Caco-2 (cell line): ENCODE measurements around the gene RRAS. TPM values are rescaled to one million over a fixed set of nuclear protein-coding genes. Genes with fewer than 3 reads are reported as not detected.

Experiments used
- BruUV-seq: library from RNA; stranded (reverse); fragments of 400-500 nt; replicated peaks from 2 replicates; lab custom pipeline; 2021; lab: Mats Ljungman, UMichigan
- CTCF ChIA-PET: fragments of 300-600 bp; sonication (Branson Sonifier 250); formaldehyde crosslinking; loops from one replicate; lab custom pipeline; 2022; ENCODE audit warnings: antibody characterized with exemption; lab: Charles Lee
- POLR2A ChIA-PET: fragments of 300-600 bp; sonication (Branson Sonifier 250); formaldehyde crosslinking; loops from one replicate; lab custom pipeline; 2022; ENCODE audit warnings: antibody characterized with exemption; lab: Charles Lee
- DNase-seq, 2 experiments: peaks; one replicate each; pipeline versions ENCODE4 v3.0.0 to v3.0.0-alpha.2; 2020 to 2022
- H3K27me3 ChIP-seq: replicated peaks from 2 replicates; pipeline ENCODE4 v1.6.0; 2011; ENCODE audit warnings: low read length; ENCODE audit not compliant: control insufficient read depth, insufficient read depth
- H3K36me3 ChIP-seq: 2 replicates; pipeline ENCODE4 v1.5.1; 2011; ENCODE audit warnings: low read length; ENCODE audit not compliant: control insufficient read depth, insufficient read depth
- H3K4me1 ChIP-seq: fragments of 250-450 bp; sonication (Bioruptor Pico); 2 replicates; pipeline ENCODE4 v1.5.1; 2020; ENCODE audit warnings: mild to moderate bottlenecking
- H3K4me3 ChIP-seq: 2 replicates; pipeline ENCODE4 v1.5.1; 2011; ENCODE audit warnings: low read depth, mild to moderate bottlenecking, control low read depth, low read length
- H3K9me3 ChIP-seq: fragments of 250-450 bp; sonication (Bioruptor Pico); 2 replicates; pipeline ENCODE4 v1.5.1; 2020; ENCODE audit warnings: mild to moderate bottlenecking, moderate library complexity
- H3K27ac Mint-ChIP-seq: one replicate; pipeline ENCODE4 v1.8.0; 2022; ENCODE audit warnings: mixed read lengths; ENCODE audit not compliant: unreplicated experiment
- H3K27me3 Mint-ChIP-seq: one replicate; pipeline ENCODE4 v1.8.0; 2022; ENCODE audit warnings: mixed read lengths; ENCODE audit not compliant: insufficient read depth, unreplicated experiment
- H3K36me3 Mint-ChIP-seq: one replicate; pipeline ENCODE4 v1.8.0; 2022; ENCODE audit warnings: mild to moderate bottlenecking, mixed read lengths; ENCODE audit not compliant: insufficient read depth, unreplicated experiment
- H3K4me1 Mint-ChIP-seq: one replicate; pipeline ENCODE4 v1.8.0; 2022; ENCODE audit warnings: low read depth, mixed read lengths; ENCODE audit not compliant: unreplicated experiment
- H3K4me3 Mint-ChIP-seq: one replicate; pipeline ENCODE4 v1.8.0; 2022; ENCODE audit warnings: mild to moderate bottlenecking, moderate library complexity, mixed read lengths; ENCODE audit not compliant: unreplicated experiment
- H3K9me3 Mint-ChIP-seq: one replicate; pipeline ENCODE4 v1.8.0; 2022; ENCODE audit warnings: mixed read lengths; ENCODE audit not compliant: unreplicated experiment
- CTCF ChIP-seq, 2 experiments: fragments of 200-600 bp in 1 of 2; IDR thresholded peaks; 1 replicate in 1 of 2; 2 replicates in 1 of 2; pipeline versions ENCODE4 v1.5.1 to v1.8.0; 2011 to 2022; ENCODE audit warnings: antibody characterized with exemption in 1 of 2, control low read depth in 1 of 2, inconsistent platforms in 1 of 2, low read depth in 1 of 2, low read length in 1 of 2, mild to moderate bottlenecking in 1 of 2, moderate library complexity in 1 of 2; ENCODE audit not compliant: insufficient read depth in 1 of 2, severe bottlenecking in 1 of 2, unreplicated experiment in 1 of 2
- intact Hi-C: fragments of 100-400 bp; cut with micrococcal nuclease; formaldehyde crosslinking; loops from one replicate; pipeline ENCODE4 v1.10.0; 2022; ENCODE audit not compliant: unreplicated experiment
- total RNA-seq: library from RNA; stranded (reverse); gene quantifications from 2 replicates; pipeline ENCODE4 v1.2.3, GENCODE V29; 2022

RRAS gene
- total RNA-seq, 1 experiment from 2014 or later, result 10.6 TPM

GRCh38 chr19:49616945-49617344 is 23.0 kb downstream of the RRAS start:
- ChIA-PET POLR2A (no interaction called here), CTCF (no interaction called here)
- Mint-ChIP-seq H3K4me3 (no peak overlapping the region), H3K27me3 (no peaks in the 10 kb centered on the region), H3K36me3 (peaks cover 80% of the 10 kb centered on the region), H3K4me1 (no peaks in the 10 kb centered on the region), H3K27ac (no peak overlapping the region), H3K9me3 (no peaks in the 10 kb centered on the region)
- H3K36me3 ChIP-seq, result peaks cover 8% of the 10 kb centered on the region
- H3K27me3 ChIP-seq, result no peaks in the 10 kb centered on the region
- no peak overlapping the region for H3K4me3 ChIP-seq
- H3K9me3 ChIP-seq, result no peaks in the 10 kb centered on the region
- TF ChIP-seq CTCF (IDR thresholded peaks at IDR 0.05; ENCODE audit: insufficient read depth in 1 of 2, low read depth in 1 of 2, low read length in 1 of 2, severe bottlenecking in 1 of 2, unreplicated experiment in 1 of 2), result no peak
- intact Hi-C loops, result no loop called here
- DNase-seq, result no peak
- no peaks in the 10 kb centered on the region for H3K4me1 ChIP-seq
- BruUV-seq, result no TSS peak

GRCh38 chr19:49616532-49616931 is 23.4 kb downstream of the RRAS start:
- Mint-ChIP-seq H3K27me3 (no peaks in the 10 kb centered on the region), H3K27ac (no peak overlapping the region), H3K4me1 (no peaks in the 10 kb centered on the region), H3K9me3 (no peaks in the 10 kb centered on the region), H3K4me3 (no peak overlapping the region), H3K36me3 (peaks cover 77% of the 10 kb centered on the region)
- no peak for DNase-seq
- CTCF ChIA-PET, result no interaction called here
- TF ChIP-seq CTCF (IDR thresholded peaks at IDR 0.05; ENCODE audit: insufficient read depth in 1 of 2, low read depth in 1 of 2, low read length in 1 of 2, severe bottlenecking in 1 of 2, unreplicated experiment in 1 of 2), result no peak
- intact Hi-C loops, result no loop called here
- H3K36me3 ChIP-seq, result peaks cover 8% of the 10 kb centered on the region
- no peaks in the 10 kb centered on the region for H3K4me1 ChIP-seq
- no TSS peak for BruUV-seq
- H3K27me3 ChIP-seq, result no peaks in the 10 kb centered on the region
- no peak overlapping the region for H3K4me3 ChIP-seq
- POLR2A ChIA-PET, result no interaction called here
- no peaks in the 10 kb centered on the region for H3K9me3 ChIP-seq

DNA sequence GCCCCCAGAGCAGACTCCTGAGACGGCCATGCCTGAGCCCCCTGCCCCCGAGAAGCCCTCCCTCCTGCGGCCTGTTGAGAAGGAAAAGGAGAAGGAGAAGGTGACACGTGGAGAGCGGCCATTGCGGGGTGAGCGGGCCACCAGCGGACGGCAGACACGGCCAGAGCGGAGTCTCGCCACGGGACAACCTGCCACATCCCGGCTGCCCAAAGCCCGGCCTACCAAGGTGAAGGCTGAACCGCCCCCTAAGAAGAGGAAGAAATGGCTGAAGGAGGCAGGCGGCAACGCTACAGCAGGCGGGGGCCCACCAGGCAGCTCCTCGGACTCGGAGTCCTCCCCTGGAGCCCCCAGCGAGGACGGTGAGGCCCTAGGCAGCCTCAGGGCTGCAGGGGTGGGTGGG is 24.1 kb downstream of the RRAS start:
- no peaks in the 10 kb centered on the region for H3K9me3 ChIP-seq
- H3K36me3 ChIP-seq, result peaks cover 8% of the 10 kb centered on the region
- no peak for TF ChIP-seq CTCF (IDR thresholded peaks at IDR 0.05; ENCODE audit: insufficient read depth in 1 of 2, low read depth in 1 of 2, low read length in 1 of 2, severe bottlenecking in 1 of 2, unreplicated experiment in 1 of 2)
- Mint-ChIP-seq H3K9me3 (no peaks in the 10 kb centered on the region), H3K27me3 (no peaks in the 10 kb centered on the region), H3K36me3 (peaks cover 80% of the 10 kb centered on the region), H3K27ac (no peak overlapping the region), H3K4me3 (no peak overlapping the region), H3K4me1 (no peaks in the 10 kb centered on the region)
- no peak for DNase-seq
- ChIA-PET POLR2A (no interaction called here), CTCF (no interaction called here)
- no peaks in the 10 kb centered on the region for H3K4me1 ChIP-seq
- H3K27me3 ChIP-seq, result no peaks in the 10 kb centered on the region
- intact Hi-C loops, result no loop called here
- BruUV-seq, result no TSS peak
- no peak overlapping the region for H3K4me3 ChIP-seq
